EL (cell line): ENCODE data around the gene PRAME.

Source experiments
- DNase-seq: peaks from one replicate; pipeline ENCODE4 v3.0.0-alpha.2; 2016

PRAME gene

DNA sequence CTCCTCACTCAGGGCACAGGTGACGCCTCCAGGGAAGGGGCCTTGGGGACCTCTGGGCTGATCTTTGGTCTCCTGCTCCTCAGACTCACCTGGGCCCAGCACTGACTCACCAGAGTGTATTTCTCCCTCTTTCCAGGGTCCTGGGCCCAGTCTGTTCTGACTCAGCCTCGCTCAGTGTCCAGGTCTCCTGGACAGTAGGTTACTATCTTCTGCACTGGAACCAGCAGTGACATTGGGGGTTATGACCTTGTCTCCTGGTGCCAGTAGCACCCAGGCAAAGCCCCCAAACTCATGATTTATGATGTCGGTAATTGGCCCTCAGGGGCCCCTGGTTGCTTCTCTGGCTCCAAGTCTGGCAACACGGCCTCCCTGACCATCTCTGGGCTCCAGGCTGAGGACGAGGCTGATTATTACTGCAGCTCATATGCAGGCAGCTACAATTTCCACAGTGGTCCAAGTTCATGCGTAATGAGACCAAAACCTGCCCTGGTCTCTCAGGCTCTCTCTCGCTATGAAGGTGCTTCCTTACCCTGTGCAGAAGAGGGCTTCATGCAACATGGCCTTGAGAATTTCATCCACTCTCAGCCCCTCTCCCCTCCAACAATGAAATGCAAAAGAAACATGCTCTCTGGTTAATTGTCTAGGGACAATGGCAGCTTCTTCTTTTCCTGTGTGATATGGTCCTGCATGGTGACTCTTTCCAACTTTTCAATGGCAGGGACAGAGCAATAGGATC, 21.0 kb upstream of the PRAME start:
- no peak for DNase-seq

DNA sequence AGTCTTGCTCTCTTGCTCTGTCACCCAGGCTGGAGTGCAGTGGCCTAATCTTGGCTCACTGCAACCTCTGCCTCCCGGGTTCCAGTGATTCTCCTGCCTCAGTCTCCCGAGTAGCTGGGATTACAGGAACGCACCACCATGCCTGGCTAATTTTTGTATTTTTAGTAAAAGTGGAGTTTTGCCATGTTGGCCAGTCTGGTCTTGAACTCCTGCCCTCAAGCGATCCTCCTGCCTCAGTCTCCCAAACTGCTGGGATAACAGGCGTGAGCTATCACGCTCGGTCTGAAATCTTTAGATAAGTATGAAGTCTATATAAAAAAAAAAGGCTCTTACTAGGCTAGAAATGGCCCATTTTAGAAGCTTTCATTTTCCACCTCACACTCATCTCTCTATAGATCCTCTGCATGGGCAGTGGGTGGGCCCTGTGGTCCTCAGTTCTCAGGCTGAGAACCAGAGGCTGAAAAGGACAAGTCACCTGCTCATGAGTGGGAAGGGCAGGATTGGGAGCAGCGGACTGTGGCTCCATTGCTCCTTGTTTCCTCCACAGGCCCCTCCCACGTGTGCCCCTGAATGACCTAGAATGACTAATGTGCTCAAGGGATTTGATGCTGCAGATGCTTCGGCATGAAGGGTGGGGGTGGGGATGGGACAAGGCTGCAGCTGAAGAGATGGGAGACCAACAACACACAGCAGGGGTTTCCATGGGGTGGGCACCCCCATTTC, 19.8 kb upstream of the PRAME start:
- peak; percentile 59 for DNase-seq

- no peak for DNase-seq
Measured at GRCh38 chr22:22576989-22577427, 17.9 kb upstream of the PRAME start.

DNA sequence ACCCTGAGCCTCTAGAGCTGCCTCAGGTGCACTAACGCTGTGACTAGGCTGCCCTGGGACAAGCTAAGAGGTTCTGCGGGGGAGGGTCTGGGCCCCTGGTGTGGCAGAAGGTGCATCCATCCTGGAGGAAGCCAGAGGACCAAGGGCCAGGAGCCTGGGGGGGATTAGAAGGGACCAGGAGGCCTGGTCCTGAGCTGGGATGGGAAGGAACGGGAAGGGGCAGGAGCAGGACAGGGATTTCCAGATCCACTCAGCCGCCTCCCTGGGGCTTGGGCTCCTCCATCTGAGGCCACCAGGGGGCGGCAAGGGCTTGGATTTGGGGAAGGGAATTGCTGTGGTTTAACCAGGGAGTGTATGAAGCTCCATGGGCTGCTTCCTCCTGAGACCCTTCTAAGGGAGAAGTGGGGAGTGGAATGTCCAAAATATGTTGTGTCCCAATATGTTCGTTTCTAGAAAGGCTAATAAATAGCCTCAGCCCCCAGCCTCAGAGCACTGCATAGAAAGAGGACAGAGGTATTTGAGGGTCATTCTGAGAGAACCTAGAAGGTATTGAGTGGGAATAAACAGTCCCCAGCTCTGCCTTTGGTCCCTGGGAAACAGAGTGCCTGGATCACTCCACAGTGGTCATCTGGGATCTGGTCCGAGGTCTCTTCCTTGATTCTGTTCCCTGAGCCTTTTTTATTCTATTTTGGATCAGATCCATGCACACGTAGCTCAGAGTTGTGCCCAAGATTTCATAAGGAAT, 17.4 kb upstream of the PRAME start:
- peak; percentile 28 for DNase-seq

- no peak for DNase-seq
Measured at GRCh38 chr22:22574361-22574760, 15.3 kb upstream of the PRAME start.

- no peak for DNase-seq
Measured at GRCh38 chr22:22573047-22573889, 14.2 kb upstream of the PRAME start.

- DNase-seq, result no peak
Measured at GRCh38 chr22:22571862-22572261, 12.8 kb upstream of the PRAME start.

DNA sequence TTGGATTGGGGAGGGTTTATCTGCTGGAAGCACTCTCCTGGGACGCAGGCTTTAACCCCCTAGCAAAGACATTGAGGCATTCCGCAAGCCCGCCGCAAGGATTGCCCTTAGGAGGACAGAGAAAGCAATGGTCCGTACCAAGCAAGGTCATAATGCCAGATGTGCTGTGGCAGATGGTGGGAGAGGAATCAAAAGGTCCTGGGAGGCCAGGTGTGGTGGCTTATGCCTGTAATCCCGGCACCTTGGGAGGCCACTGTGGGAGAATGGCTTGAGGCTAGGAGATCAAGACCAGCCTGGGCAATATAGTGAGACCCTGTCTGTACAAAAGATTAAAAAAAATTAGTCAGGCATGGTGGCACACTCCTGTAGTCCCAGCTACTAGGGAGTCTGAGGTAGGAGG, 12.4 kb upstream of the PRAME start:
- DNase-seq, result no peak

- no peak for DNase-seq
Measured at GRCh38 chr22:22569218-22569617, 10.2 kb upstream of the PRAME start.

DNA sequence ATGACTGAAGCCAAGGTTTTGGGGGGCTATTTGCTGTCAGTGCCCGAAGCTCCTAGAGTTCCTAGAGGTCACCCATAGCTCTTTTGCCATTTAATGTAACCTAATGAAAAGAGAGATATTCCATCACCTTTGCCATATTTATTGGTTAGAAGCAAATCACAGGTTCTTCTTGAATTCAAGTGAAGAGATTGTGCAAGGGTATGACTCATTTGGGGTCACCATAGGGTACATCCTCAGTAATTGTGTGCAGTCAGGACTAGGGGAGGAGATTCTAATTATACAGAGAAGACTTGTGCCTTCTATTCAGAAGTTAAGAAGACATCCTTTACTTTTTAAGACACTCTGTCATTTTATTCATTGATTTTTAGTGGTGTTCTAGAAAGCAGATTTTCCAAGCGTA, 6.9 kb upstream of the PRAME start:
- DNase-seq, result peak; percentile 19

- no peak for DNase-seq
Measured at GRCh38 chr22:22558071-22558971, 744 bp downstream of the PRAME start.

GRCh38 chr22:22556995-22557925, 1.8 kb downstream of the PRAME start:
- no peak for DNase-seq

DNA sequence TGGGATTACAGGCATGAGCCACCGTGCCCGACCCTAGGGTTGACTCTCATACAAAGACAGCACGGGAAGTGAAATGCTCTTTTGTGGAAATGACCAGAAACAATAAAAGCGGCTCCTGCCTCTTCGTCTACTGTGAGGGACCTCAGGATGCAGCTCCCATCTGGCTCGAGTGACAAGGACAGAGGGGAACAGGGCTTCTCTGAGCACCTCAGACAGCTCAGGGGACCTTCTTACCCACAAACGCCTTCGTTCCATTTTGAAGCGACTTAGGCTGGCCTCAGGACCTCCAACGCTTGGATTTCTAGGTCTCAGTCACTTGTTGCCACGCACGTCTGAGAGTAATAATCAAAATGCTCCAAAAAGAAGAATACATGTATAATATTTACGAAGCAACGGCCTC, 2.5 kb downstream of the PRAME start:
- no peak for DNase-seq

GRCh38 chr22:22555596-22555995, 3.5 kb downstream of the PRAME start:
- no peak for DNase-seq

DNA sequence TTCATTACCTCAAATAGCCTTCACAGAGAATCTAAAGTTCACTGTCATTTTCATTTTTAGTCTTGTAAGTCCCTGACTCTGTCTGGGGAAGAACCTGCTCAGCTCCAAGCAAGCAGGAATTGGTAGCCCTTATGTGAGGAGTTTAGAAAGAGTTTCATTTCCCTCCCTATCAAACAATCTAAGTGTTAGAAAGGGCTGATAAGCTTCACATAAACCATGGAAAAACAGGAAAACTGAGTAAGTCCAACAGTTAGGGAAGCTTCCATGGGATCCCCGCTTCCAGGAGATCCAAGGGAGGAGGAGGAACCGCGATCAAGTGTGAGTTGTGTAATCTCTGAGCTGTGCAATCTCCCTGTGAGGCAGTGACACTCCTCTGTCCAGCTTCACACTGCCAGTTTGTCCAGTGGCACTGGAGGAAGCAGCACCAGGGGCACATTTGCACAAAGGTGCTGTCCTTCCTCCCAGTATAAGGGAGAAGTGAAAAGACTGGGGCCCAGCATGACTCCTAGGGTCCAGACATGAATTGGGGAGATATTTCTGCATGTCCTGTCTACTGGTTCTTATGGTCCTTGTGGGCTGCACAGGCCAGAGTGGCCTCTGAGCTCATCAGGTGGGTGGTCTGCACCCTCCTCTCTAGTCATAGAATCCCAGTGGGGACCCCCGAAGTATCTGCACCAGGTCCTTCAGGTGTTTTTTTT, 4.3 kb downstream of the PRAME start:
- no peak for DNase-seq

DNA sequence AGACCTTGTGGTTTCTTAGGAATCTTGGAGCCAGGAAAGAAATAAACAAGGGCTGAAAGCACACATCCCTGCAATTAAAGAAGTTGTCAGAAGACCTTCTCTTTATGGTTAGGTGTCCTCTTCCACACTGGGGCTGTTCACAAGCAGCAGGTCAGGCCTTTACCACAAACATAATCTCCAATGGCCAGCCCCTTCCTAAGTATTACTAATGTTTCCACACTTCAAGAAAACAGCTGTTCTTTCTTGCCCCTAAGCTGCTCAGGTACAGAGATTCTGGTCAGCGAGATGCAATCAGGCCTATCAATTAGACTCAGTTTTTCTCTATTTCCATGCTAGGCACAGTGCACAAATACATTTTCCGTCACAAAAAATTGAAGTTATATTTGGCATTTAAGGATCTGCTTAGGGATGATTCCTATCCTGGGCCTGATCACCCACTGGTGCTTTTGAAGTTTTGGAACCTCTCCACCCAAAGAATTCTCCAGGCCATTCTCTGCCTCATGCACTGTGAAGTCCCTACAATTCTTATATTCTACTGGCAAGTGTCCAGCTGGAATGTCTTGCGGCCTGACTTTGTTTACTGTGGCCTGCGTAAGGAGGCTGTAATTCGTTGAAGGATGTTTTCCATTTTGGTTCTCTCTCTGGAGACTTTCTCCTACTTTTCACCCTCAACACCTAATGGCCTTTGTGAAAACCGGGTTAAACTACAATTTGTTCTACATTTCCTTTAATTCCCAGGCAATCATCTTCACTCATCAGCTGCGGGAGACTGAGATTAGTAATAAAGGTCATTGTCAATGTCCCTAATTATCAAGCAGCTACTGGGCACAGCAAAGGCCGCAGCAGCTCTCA, 5.1 kb downstream of the PRAME start:
- DNase-seq, result no peak

- DNase-seq, result no peak
Measured at GRCh38 chr22:22553141-22553540, 5.9 kb downstream of the PRAME start.

DNA sequence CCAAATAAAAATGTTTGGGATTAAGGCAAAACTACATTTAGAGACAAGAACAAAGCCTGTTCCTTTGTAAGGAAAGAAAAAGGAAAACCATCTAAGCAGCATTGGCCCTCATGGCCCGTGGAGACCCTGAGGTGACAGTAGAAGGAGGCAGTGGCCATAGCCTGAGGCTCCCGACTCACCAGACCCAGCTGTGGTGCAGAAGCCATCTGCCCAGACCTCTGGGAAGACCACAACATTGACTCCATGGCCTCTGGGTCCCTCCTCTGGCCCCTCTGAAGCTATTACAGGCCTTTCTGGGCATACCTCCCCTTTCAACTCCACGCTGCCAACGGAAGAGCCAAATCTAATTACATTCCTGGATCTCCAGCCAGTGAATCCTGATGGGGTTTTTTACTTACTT, 6.4 kb downstream of the PRAME start:
- DNase-seq, result no peak
